HG03097 (cell line): ENCODE measurements around the gene CNTN2.

Experiments
- ATAC-seq: cut with Tn5 transposase; IDR thresholded peaks from one replicate; pipeline ENCODE4 v1.9.1; 2021; ENCODE audit not compliant: unreplicated experiment, low FRiP score

Gene CNTN2

DNA sequence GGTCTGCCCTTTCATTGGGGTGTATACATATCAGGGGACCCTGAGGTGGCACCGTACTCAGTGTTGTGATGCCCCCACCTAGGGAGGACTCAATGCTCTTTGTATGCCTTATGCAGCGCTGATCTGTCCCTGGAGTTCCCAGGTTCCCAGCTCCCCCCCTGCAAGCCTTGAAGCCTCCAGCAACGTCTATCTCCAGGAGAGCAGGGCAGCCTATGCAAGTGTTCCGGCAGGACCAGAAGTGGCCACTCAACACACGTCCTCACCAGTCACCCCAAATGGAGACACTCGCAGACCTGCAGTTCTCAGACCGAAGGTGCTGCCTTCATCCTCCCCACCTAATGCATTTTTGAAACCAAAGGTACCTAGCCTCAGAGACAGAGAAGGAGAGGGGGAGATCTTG, 25.2 kb upstream of the CNTN2 start:
- no peak for ATAC-seq

GRCh38 chr1:205018381-205018780, 24.6 kb upstream of the CNTN2 start:
- no peak for ATAC-seq

- ATAC-seq, result no peak
These were observed 22.5 kb upstream of the CNTN2 start for GRCh38 chr1:205020466-205020865.

DNA sequence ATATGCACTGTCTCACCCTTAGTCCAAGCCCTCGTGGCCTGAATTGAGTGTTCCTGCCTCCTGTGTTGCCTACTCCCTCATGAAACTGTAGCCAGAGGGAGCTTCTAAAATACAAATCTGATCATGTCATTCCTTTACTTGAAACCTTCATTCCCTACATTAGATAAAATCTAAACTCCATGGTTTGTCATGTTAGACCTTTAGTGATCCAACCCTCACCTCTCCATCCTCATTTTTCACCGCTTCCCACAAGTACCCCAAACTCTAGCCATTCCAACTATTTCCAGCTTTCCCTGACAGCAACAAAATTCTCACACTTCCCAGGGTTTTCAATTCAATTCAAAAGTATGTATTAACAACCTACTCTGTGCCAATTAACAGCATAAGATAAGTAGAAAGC, 18.3 kb upstream of the CNTN2 start:
- no peak for ATAC-seq

DNA sequence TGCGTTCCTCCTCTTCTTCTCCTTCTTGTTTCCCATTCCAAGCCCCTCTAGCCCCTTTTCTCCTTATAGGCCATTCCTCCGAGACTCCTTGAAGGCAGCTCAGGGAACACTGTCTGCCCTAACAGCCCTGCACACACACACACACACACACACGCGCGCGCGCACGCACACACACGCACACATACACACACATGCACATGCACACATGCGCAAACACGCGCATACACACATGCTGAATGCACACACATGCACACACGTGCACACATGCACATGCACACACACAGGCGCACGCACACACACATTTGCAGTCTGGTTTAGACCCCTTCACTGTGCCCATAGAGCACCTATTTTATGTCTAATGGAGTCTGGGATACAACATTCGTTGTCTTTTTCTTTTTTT, 17.8 kb upstream of the CNTN2 start:
- ATAC-seq, result no peak

GRCh38 chr1:205026181-205026580, 16.8 kb upstream of the CNTN2 start:
- no peak for ATAC-seq

- no peak for ATAC-seq
These were observed 14.6 kb upstream of the CNTN2 start for GRCh38 chr1:205028390-205028789.

- ATAC-seq, result no peak
These were observed 14.1 kb upstream of the CNTN2 start for GRCh38 chr1:205028924-205029323.

GRCh38 chr1:205030241-205030640, 12.8 kb upstream of the CNTN2 start:
- ATAC-seq, result no peak

- no peak for ATAC-seq
These were observed 12.1 kb upstream of the CNTN2 start for GRCh38 chr1:205030896-205031295.

DNA sequence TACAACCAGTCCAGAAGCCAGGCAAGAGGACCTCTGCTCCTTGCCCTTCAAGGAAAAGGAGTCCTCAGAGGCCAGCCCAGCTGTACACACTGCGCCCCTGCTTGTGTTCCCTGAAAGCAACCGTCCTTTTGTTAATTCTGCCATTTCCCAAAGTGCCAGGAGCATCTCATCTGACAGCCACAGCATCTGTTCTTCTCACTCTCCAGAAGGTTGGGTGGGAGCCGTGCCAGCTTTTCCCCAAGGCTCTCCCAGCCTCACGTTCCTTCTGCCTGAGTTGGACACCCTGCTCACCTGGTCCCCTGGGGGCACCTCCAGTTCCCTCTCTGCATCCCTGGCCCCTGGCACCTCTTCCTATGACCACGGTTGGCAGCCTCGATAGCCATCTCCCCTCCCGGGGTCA, 10.5 kb upstream of the CNTN2 start:
- ATAC-seq, result no peak

DNA sequence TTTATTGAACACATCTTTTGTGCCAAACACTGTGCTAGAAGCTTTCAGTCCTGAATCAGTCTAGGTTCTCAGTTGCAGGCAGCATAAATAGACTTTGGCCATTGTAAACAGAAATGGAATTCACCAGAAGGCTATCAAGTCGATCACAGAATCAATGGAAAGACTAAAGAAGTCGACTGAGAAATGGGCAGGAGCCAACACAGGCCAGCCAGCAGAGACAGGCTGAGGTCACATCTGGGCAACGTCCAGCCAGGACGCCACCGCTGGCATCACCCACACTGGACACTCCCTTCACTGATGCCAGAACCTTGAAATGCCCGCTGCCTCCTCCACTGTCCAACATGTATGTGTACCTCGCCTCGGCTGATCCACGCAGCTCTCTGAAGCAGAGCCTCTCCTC, 5.5 kb upstream of the CNTN2 start:
- no peak for ATAC-seq

DNA sequence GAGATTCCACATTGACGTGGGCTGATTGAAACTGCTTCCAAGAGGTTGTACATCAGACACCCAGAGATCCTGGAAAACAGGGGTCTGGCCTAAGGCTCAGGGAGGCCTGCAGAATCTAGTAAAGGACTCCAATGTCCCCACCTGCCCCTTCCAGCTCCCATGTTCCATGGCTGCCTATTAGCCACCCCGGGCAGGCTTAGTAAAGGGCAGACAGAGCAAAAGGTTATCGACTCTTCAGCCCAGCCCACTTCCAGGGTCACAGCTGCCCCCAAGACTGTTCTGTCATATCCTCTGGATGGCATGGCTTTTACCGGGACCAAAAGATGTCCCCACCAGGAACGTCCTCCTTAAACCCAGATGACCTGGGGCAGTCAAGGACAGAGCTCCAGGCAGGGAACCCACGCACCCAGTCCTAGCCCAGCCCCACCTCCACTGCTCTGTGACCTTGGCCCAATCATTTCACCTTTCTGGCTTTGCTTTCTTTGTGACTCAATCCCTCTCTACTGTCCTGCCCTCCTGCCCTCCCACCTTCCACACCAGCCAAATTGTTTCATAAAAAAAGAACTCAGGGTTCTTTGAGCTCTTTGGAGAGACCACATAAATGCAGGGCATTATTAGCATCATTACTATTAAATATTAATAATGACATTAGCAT, 4.8 kb upstream of the CNTN2 start:
- no peak for ATAC-seq

DNA sequence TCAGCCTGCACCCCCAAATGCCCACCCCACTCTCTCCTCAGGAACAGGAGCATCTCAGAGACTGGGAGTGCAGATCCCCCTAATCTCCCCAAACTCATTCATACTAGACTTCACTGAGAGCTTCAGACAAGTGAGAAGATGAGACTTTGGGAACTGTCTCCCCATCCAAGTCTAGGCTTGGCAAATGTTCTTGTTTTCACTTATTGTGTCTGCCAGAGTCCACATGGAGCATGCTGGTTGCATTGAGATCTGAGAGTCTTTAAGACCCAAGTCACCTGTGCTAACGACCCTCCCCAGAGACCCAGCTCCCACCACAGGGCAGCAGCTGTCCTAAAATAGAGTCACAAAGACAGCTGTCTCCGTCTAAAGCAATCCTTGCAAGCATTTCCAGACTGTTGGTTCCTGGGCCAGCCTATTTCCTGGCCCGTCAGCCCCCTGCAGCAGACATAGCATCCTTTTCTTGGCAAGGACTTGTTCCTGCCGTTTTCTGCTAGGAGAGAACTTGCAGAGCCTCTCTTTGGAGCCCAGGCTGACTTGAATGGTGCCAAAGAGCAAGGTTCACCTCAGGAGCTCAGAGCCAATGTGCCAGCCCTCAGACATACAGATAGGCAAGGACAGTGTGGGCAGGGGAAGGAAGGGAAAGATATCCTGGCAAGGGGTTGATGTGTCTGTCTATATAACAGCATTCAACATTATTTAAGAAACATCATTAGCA, 1.9 kb upstream of the CNTN2 start:
- ATAC-seq, result no peak

GRCh38 chr1:205041998-205042910, 758 bp upstream of the CNTN2 start:
- ATAC-seq, result no peak

DNA sequence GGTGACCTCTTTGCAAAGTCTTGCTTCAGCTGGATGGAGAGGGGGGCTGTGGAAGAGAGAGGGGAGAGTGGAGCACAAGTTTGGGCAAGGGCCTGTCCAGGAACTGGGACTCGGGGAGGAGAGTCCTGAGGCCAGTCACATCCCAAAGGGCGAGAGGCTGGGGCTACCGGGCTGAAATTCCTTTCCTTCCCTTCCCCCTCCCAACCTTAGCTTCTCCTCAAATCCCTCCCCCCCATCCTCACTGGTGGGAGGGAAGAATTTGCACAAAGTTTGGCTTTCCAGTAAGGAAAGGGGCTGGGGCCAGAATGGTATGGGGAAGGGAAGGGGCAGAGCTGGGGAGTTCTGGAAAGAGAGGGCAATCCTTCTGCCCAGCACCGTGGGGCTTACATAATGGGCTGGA, 854 bp downstream of the CNTN2 start:
- no peak for ATAC-seq

DNA sequence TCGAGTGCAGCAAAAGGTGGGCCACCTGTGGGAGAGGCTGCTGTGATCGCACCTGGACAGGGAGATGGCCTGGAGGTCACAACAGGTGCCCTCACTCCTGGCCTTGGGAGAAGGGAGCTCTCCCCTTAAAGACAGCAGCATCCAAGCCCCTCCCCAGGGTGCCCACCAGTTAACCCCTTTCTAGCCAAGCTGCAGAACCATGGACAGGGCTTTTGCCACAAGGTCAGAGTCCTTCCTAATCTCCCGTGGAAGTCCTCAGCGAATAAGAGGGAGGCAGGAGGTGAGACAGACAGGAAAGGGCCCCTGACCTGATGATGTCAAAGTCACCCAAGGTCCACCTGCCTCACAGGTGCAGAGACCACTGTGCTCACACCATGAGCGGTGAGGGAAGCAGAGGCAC, 1.7 kb downstream of the CNTN2 start:
- ATAC-seq, result no peak

DNA sequence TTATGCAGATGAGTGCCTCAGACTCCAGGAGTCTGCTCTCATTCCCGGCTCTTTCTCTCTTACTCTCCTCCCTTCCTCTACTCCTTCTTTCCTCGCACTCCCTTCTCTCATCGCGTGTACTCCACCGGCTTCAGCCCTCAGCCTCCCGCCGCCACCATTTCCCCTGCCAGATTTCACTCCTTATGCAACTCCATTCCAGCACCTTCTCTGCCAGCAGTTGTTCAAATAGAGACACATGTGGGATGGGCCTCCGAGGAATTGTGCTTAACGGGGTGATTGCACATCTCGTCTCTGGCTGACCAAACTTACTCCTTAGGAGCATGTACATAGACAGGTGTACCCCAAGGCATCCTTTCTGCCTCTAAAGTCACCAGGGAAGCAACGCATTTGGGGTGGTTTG, 2.1 kb downstream of the CNTN2 start:
- ATAC-seq, result no peak

- ATAC-seq, result no peak
These were observed 3.9 kb downstream of the CNTN2 start for GRCh38 chr1:205046870-205047269.

DNA sequence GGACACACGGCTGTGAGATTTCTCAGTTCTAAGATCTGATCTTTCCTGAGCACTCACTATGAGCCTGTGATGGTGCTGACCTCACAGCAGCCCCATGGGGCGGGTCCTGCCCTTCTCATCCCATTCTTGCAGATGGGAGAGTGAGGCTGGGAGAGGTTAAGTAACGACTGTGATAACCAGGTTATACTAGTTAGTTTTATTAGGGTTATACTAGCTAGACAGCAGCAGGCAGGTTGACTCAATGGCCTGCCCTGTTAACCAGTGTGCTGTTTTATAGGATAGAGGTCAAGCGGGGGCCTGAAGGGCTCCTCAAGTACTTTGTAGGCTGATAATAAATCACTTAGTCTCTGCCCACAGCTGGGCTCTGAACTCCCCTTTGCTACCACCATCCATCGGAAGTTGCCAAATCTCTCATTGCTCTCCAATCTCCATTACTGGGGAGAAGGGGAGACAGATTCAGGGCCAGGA, 4.8 kb downstream of the CNTN2 start:
- ATAC-seq, result no peak

GRCh38 chr1:205048382-205048781, 5.4 kb downstream of the CNTN2 start:
- no peak for ATAC-seq
